GM18507 (cell line): ENCODE data around the gene PITHD1.
"Not testable (repeated sequence)": the region's sequence is repeated elsewhere in the genome, so short reads cannot be mapped to it uniquely, and the experiment has no call there.

Experiments used
- DNase-seq: peaks from one replicate; pipeline ENCODE4 v3.0.0; 2011; ENCODE audit warnings: low read depth; ENCODE audit not compliant: insufficient read length; ENCODE audit errors: extremely low spot score
- FAIRE-seq: peaks from 2 replicates; lab custom pipeline; 2011; peaks lifted over from hg19 to GRCh38; lab: Jason Lieb, UNC

Gene PITHD1

GRCh38 chr1:23777979-23778814, at the start of gene PITHD1:
Gene PITHD1 (plus strand): TSS chr1:23778418. CDS start chr1:23778516, 98 bp downstream.
- peak; percentile 44 for FAIRE-seq

GRCh38 chr1:23732363-23733224, 45.6 kb upstream of the PITHD1 start:
- DNase-seq (no peak), FAIRE-seq (no peak)

More at GRCh38 chr1:23777979-23778814, at the start of gene PITHD1:
- DNase-seq: peak; percentile 97

GRCh38 chr1:23733281-23733680, 44.9 kb upstream of the PITHD1 start:
- not testable (repeated sequence) for DNase-seq
- peak; percentile 57 for FAIRE-seq

- DNase-seq: no peak
- peak; percentile 46 for FAIRE-seq
These were observed 41.6 kb upstream of the PITHD1 start for GRCh38 chr1:23736437-23737134.

- no peak for DNase-seq
- FAIRE-seq: no peak
These were observed 36.6 kb upstream of the PITHD1 start for GRCh38 chr1:23741609-23742008.

- peak; percentile 18 for FAIRE-seq
- DNase-seq: no peak
These were observed 35.4 kb upstream of the PITHD1 start for GRCh38 chr1:23742670-23743286.

GRCh38 chr1:23743287-23744152, 34.7 kb upstream of the PITHD1 start, which contains the start of gene ELOA:
Gene ELOA (plus strand): TSS chr1:23743471. CDS start chr1:23743504, 33 bp downstream.
- FAIRE-seq (peak; percentile 91), DNase-seq (peak; percentile 81)

GRCh38 chr1:23745515-23745914, 32.7 kb upstream of the PITHD1 start:
- no peak for DNase-seq
- peak; percentile 78 for FAIRE-seq

GRCh38 chr1:23748016-23748415, 30.2 kb upstream of the PITHD1 start:
- FAIRE-seq: no peak
- no peak for DNase-seq

- peak; percentile 88 for FAIRE-seq
- DNase-seq: peak; percentile 54
These were observed 27.0 kb upstream of the PITHD1 start for GRCh38 chr1:23751050-23751814.

- FAIRE-seq: no peak
- DNase-seq: no peak
These were observed 26.4 kb upstream of the PITHD1 start for GRCh38 chr1:23751815-23752200.

- no peak for FAIRE-seq
- DNase-seq: no peak
These were observed 25.3 kb upstream of the PITHD1 start for GRCh38 chr1:23752909-23753308.

GRCh38 chr1:23756676-23757075, 21.5 kb upstream of the PITHD1 start:
- DNase-seq (no peak), FAIRE-seq (no peak)

GRCh38 chr1:23757812-23758211, 20.4 kb upstream of the PITHD1 start:
- no peak for FAIRE-seq
- no peak for DNase-seq

- FAIRE-seq (no peak), DNase-seq (no peak)
These were observed 18.9 kb upstream of the PITHD1 start for GRCh38 chr1:23759277-23759676.

GRCh38 chr1:23763041-23763577, 15.1 kb upstream of the PITHD1 start:
- no peak for DNase-seq
- no peak for FAIRE-seq

- no peak for DNase-seq
- FAIRE-seq: no peak
These were observed 9.5 kb upstream of the PITHD1 start for GRCh38 chr1:23768733-23769132.
